Smooth muscle cell of the brain vasculature (primary cell): ENCODE data around the gene COG3.

ENCODE experiments used
- DNase-seq: peaks from one replicate; pipeline ENCODE4 v3.0.0-alpha.2; 2012; ENCODE audit warnings: low read depth, low spot score

Gene COG3

DNA sequence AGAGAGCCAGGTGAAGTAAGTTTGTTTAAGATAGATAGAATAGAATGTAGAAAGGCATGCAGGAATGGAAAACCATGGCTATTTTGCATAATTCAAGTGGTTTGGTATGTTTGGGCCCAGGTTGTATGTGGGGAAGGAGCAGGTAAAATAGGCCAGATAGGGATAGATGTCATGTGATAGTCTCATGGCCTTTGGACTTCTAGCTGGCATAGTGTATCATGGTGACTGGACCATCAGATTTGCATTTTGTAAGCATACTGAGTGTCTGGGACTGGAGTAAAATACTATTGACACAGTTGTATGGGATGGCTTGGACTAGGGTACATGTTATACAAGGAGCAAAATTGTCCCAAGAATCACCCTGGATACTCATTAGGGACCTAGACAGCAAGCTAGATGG is 38.9 kb downstream of the COG3 start:
- no peak for DNase-seq

GRCh38 chr13:45506811-45507210 is 42.1 kb downstream of the COG3 start:
- DNase-seq: no peak

DNA sequence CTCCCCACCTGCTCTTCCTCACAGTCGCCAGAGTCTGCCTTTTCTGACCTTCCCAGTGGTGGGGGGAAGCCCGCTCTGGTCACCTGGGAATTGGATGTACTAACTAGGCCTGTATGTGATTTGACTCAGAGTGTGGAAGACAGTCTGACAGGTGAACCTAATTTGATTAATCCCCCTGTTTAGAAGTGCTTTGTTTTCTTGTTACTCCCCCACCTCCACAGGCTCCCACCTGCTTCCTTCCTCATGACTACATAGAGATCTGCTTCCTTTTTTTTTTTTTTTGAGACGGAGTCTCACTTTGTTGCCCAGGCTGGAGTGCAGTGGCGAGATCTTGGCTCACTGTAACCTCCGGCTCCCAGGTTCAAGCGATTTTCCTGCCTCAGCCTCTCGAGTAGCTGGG is 44.0 kb downstream of the COG3 start:
- DNase-seq: no peak

DNA sequence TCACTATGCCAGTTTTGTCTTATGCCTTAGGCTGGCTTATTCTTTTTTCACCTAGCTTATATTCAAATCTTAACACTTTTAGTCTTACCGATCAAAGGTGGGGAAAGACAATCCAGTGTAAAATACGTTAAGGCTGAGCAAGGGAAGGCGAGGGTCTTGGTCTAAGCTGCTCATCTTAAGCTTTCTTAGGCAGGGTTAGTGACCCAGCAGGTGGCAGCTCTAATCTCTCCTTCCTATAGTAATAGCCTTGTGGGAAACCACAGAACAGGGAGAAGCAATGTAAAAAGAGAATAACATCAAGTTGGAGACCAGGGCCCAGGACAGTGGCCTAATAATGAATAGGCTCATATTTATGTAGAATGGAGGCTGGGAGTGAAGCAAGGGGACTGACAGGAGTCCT is 45.9 kb downstream of the COG3 start:
- DNase-seq: no peak

- DNase-seq: peak; percentile 54
These were observed 46.8 kb downstream of the COG3 start for GRCh38 chr13:45511310-45512097.

DNA sequence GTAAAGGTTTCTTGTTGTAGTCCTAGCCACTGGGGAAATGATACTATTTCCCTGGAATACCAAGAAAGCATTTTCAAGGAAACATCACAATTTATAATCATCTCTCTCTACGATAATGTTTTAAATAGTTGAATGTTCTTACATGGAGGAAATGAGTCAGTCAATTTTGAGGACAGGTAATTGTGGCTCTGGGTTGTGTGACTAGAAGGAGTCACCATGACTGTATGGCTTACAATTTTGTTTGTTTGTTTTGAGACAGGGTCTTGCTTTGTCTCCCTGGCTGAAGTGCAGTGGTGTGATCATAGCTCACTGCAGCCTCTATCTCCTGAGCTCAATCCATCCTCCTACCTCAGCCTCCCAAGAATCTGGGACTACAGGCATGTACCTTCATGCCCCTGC is 47.4 kb downstream of the COG3 start:
- DNase-seq: no peak

GRCh38 chr13:45516757-45517156 is 52.0 kb downstream of the COG3 start:
- no peak for DNase-seq

GRCh38 chr13:45518525-45519245 is 53.9 kb downstream of the COG3 start:
- DNase-seq: no peak

DNA sequence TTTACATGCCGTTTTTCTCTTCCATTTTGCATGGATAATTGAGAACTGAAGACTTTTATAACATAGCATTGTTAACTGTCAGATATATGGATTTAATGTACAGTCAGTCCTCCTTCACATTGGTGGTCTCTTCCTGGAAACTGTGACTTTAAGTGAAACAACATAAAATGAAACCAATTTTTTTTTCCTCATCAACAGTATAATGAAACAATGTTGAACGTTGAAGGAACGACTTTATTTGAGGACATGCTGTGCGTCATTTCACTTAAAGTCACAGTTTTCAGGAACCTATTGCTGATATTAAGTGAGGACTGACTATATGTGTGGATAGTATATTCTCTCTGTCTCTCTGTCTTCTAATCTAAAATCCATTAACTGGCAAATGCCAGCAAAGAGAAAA is 54.8 kb downstream of the COG3 start:
- no peak for DNase-seq

DNA sequence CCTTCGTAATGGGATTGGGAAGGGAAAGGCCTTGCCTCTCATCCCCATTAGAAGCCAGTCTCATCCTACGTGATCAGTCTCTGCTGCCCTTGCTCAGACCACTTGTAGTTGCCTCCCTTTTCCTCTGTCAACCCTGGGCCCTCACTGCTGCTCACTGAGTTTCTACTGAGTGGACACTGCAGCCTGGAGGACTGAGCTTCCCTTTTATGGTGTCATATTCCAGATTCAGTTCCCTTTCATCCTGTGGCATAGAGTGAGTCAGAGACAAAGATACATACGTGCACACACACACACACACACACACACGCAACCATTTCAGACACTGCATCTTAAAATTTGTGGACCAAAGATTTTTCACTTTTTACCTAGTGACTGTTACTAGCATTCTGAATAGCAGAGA is 56.6 kb downstream of the COG3 start:
- DNase-seq: peak; percentile 40

DNA sequence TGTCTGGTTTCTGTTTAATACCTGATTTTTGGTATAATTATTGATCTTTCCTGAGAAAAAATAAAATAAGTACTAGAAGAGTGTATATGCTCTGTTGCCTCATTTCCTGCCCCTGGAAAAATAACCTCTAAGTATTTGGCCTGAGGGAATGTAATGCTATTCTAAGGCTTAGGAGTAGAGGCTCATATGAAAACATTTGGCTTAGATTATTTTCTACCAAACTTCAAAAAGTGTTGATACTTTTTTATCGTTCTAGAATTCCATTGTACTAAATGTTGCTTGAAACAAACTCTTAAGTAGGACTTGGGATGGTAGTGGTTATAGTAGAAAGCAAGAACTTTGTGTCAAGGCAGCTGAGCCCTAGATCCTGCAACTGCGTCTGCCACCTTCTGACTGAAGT is 57.8 kb downstream of the COG3 start:
- DNase-seq: no peak

DNA sequence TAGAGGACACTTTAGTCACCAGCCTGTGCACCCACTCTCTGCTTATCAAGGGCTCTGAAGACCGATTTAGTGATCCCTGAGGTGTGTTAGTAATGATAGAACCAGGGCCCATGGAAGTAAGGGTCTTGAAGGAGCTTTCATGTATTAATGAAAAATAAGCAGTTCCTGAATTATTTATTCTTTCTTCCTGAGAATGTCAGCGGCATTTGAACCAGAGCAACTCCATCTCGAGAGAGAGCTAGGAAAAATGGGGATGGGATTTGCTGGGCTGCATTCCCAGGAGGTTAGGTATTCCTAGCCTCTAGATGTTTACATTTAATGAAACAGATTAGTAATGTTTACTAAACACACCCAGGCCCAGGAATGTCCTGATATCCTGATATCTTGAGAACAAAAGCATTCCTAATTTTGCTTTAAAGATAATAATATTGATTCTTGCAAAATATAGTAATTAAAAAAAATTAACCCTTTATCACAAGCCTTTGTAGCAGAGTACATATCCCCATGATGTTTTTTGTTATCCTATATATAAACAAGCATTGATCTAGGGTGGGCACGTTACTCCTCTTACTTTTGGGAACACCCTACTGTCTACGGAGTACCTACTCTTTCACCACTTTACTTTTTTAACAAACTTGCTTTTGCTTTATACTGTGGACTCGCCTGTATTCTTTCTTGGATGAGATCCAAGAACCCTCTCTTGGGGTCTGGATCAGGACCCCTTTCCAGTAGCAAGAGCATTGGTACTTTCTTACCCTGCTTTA is 63.1 kb downstream of the COG3 start:
- DNase-seq: no peak

- no peak for DNase-seq
These were observed 65.0 kb downstream of the COG3 start for GRCh38 chr13:45529758-45530157.

DNA sequence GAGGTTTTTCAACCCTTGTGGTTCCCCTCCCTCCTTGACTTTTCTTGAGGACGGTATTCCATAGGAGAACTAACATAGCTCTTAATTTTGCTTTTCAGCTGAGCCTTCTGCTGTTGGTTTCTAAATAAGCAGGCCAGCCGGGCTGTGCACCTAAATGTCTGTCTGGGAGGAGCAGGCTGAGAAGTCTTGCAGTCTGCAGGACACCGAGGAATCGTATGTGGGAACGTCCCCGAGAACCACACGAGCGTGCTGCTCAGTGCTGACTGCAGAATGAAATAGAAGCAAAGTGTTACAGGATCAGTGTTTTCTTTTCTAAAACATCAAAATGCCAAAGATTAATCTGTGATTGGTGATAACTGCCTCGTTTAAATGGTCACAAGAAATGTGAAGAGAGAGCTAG is 69.9 kb downstream of the COG3 start:
- no peak for DNase-seq

DNA sequence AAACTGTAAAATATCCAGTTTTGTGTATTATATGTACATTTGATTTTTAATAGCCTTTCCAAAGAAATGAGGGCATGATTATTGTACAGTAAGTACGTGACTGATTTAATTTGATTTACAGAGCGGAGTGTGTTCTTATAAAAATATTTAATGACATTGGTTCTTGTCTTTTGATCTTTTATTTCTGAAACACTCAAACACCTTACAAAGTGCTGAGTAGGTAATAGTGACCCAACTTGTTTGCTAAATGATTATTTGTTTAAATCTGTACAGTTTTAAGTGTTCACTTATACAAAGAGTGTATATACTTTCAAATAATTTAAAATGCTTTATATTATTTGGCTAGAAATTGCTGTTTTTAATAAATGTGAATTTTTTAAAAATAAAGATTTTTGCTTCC is 71.5 kb downstream of the COG3 start:
- DNase-seq: no peak

- DNase-seq: no peak
These were observed 72.8 kb downstream of the COG3 start for GRCh38 chr13:45537516-45537915.

GRCh38 chr13:45538382-45538781 is 73.6 kb downstream of the COG3 start:
- no peak for DNase-seq

- no peak for DNase-seq
These were observed 75.5 kb downstream of the COG3 start for GRCh38 chr13:45540195-45540594.

GRCh38 chr13:45540864-45541263 is 76.1 kb downstream of the COG3 start:
- no peak for DNase-seq

- no peak for DNase-seq
These were observed 77.1 kb downstream of the COG3 start for GRCh38 chr13:45541806-45542205.

GRCh38 chr13:45542391-45542790 is 77.7 kb downstream of the COG3 start:
- DNase-seq: no peak

- DNase-seq: no peak
These were observed 78.1 kb downstream of the COG3 start for GRCh38 chr13:45542878-45543277.

DNA sequence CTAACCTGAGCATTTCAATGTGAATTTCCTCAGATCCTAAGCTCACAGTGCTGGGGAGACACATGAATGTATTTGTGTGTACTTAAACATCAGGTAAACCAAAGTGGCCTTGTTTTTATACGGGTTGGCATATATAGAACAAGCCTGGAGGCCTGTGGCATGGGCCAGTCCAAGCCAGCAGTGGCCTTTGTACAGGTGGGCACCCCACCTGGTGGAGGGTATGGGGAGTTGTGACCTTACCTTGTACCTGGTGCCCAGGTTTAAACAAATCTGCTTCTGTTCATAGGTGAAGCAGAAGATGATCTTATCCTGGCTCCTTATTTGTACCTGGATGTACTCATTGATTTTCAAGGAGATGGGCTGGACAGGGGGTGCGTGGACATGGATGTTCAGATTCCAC is 79.8 kb downstream of the COG3 start:
- DNase-seq: no peak
